GM12878 (cell line): Measurements from ENCODE around the gene PLXNA4. TPM values are rescaled to one million over a fixed set of nuclear protein-coding genes. Genes with fewer than 3 reads are reported as not detected.

ENCODE experiments used
- ATAC-seq: fragments of 200-7000 bp; cut with Tn5 transposase; 3 replicates; pipeline ENCODE4 v1.9.1; 2020; ENCODE audit warnings: mild to moderate bottlenecking, moderate library complexity
- BruUV-seq: library from RNA; stranded (reverse); fragments of 400-500 nt; replicated peaks from 2 replicates; lab custom pipeline; 2021; lab: Mats Ljungman, UMichigan
- CTCF ChIA-PET: fragments of 300-600 bp; sonication (Branson Sonifier 250); formaldehyde crosslinking; extraction: SDS; loops from one replicate; lab custom pipeline; 2021; ENCODE audit warnings: inconsistent platforms; lab: Yijun Ruan, JAX
- POLR2A ChIA-PET: fragments of 350-600 bp; formaldehyde crosslinking; extraction: SDS; loops from one replicate; lab custom pipeline; 2021; ENCODE audit warnings: inconsistent platforms; lab: Charles Lee
- RAD21 ChIA-PET: fragments of 300-600 bp; sonication (Branson Sonifier 250); formaldehyde crosslinking; loops from one replicate; lab custom pipeline; 2023; ENCODE audit warnings: antibody characterized with exemption; ENCODE audit not compliant: unreplicated experiment; lab: Charles Lee
- SMC1A ChIA-PET: fragments of 300-600 bp; sonication (Branson Sonifier 250); formaldehyde crosslinking; loops from one replicate; lab custom pipeline; 2023; ENCODE audit not compliant: unreplicated experiment, uncharacterized antibody; lab: Charles Lee
- DNase-seq: peaks from one replicate; pipeline ENCODE4 v3.0.0-alpha.2; 2011; ENCODE audit warnings: low read depth, low spot score
- FAIRE-seq: peaks from 3 replicates; lab custom pipeline; 2011; peaks lifted over from hg19 to GRCh38; lab: Jason Lieb, UNC
- H2AFZ ChIP-seq: 2 replicates; pipeline ENCODE4 v1.6.0; 2011; ENCODE audit warnings: low read depth, low read length, control low read depth; ENCODE audit not compliant: control insufficient read depth
- H3K27ac ChIP-seq: 2 replicates; pipeline ENCODE4 v1.5.1; 2011; ENCODE audit warnings: control low read depth; ENCODE audit not compliant: control insufficient read depth, insufficient read depth
- H3K27me3 ChIP-seq, 2 experiments: replicated peaks in 1 of 2; 2 replicates each; pipeline versions ENCODE4 v1.6.0 to v1.6.1; 2011; ENCODE audit warnings: low read length in 1 of 2; ENCODE audit not compliant: control insufficient read depth in 2 of 2, insufficient read depth in 2 of 2
- H3K36me3 ChIP-seq, 2 experiments: 2 replicates each; pipeline ENCODE4 v1.5.1; 2011; ENCODE audit warnings: low read length in 1 of 2; ENCODE audit not compliant: control insufficient read depth in 2 of 2, insufficient read depth in 2 of 2
- H3K4me1 ChIP-seq: 2 replicates; pipeline ENCODE4 v1.6.1; 2011; ENCODE audit warnings: mild to moderate bottlenecking, low read length, moderate library complexity, mixed read lengths; ENCODE audit not compliant: control insufficient read depth, insufficient read depth
- H3K4me2 ChIP-seq: 2 replicates; pipeline ENCODE4 v1.6.0; 2011; ENCODE audit warnings: control low read depth; ENCODE audit not compliant: control insufficient read depth, insufficient read depth
- H3K4me3 ChIP-seq: fragments of 200-600 bp; sonication (generic); 2 replicates; pipeline ENCODE4 v1.5.1; 2016
- H3K79me2 ChIP-seq: 2 replicates; pipeline ENCODE4 v1.6.0; 2011; ENCODE audit warnings: low read length; ENCODE audit not compliant: control insufficient read depth, insufficient read depth
- H3K9ac ChIP-seq: 2 replicates; pipeline ENCODE4 v1.8.0; 2011; ENCODE audit warnings: low read length, control low read depth, mixed read lengths; ENCODE audit not compliant: control insufficient read depth, insufficient read depth
- H3K9me3 ChIP-seq: replicated peaks from 3 replicates; pipeline ENCODE4 v1.5.1; 2011; ENCODE audit warnings: mild to moderate bottlenecking, low read length; ENCODE audit not compliant: control insufficient read depth, insufficient read depth
- H4K20me1 ChIP-seq: 2 replicates; pipeline ENCODE4 v1.6.0; 2011; ENCODE audit not compliant: control insufficient read depth, insufficient read depth
- EGR1 ChIP-seq, 2 experiments: IDR thresholded peaks; 1 replicate in 1 of 2; 2 replicates in 1 of 2; pipeline ENCODE4 v1.6.1; 2011 to 2012; ENCODE audit warnings: low read depth in 2 of 2, low read length in 2 of 2, borderline replicate concordance in 1 of 2, mild to moderate bottlenecking in 1 of 2, moderate library complexity in 1 of 2
- IKZF2 ChIP-seq, 2 experiments: fragments of 450-650 bp; IDR thresholded peaks; 2 replicates each; pipeline ENCODE4 v1.6.1; 2017; ENCODE audit warnings: mild to moderate bottlenecking in 2 of 2, moderate library complexity in 2 of 2
- KDM1A ChIP-seq: fragments of 200-600 bp; sonication (generic); IDR thresholded peaks from 2 replicates; pipeline ENCODE4 v1.6.1; 2016; ENCODE audit warnings: borderline replicate concordance
- KLF5 ChIP-seq: fragments of 450-650 bp; IDR thresholded peaks from 2 replicates; pipeline ENCODE4 v1.6.1; 2014; ENCODE audit warnings: mild to moderate bottlenecking; ENCODE audit not compliant: partially characterized antibody
- NR2F1 ChIP-seq: fragments of 450-650 bp; conservative IDR thresholded peaks from 2 replicates; pipeline ENCODE4 v1.6.1; 2017; ENCODE audit warnings: mild to moderate bottlenecking
- NRF1 ChIP-seq: conservative IDR thresholded peaks from 2 replicates; pipeline ENCODE4 v1.6.1; 2011; ENCODE audit warnings: mild to moderate bottlenecking, low read depth, low read length, improper control_type of control experiment
- RUNX3 ChIP-seq: IDR thresholded peaks from 2 replicates; pipeline ENCODE4 v1.6.1; 2012; ENCODE audit warnings: low read length, inconsistent platforms
- STAT1 ChIP-seq: fragments of 450-650 bp; conservative IDR thresholded peaks from 2 replicates; pipeline ENCODE4 v1.6.1; 2014; ENCODE audit warnings: antibody characterized with exemption, mild to moderate bottlenecking
- ZBTB4 ChIP-seq: fragments of 450-650 bp; formaldehyde crosslinking; IDR thresholded peaks from 2 replicates; pipeline ENCODE4 v1.4.0; 2022; ENCODE audit warnings: mild to moderate bottlenecking, moderate library complexity
- ZSCAN29 ChIP-seq: fragments of 450-650 bp; IDR thresholded peaks from 2 replicates; pipeline ENCODE4 v1.6.1; 2017; ENCODE audit warnings: mild to moderate bottlenecking, moderate library complexity
- ZZZ3 ChIP-seq: IDR thresholded peaks from 2 replicates; pipeline ENCODE4 v1.6.1; 2011; ENCODE audit warnings: low read depth; ENCODE audit not compliant: control insufficient read depth, insufficient read length
- WGBS: methylation state at CpG from one replicate; pipeline ENCODE4 v1.1.6; 2016; ENCODE audit warnings: low lambda C conversion rate; ENCODE audit not compliant: insufficient replicate concordance, insufficient coverage; ENCODE audit errors: missing lambda C conversion rate; 5-methylcytosine and 5-hydroxymethylcytosine counted together
- in situ Hi-C: fragments of 300-500 bp; cut with MboI; formaldehyde crosslinking; loops from 9 replicates; pipeline ENCODE4 v1.14.3; 2018; ENCODE audit warnings: mixed read lengths
- intact Hi-C: fragments of 100-400 bp; cut with micrococcal nuclease; formaldehyde crosslinking; loops from one replicate; pipeline ENCODE4 v1.14.2; 2022; ENCODE audit not compliant: unreplicated experiment
- polyA plus RNA-seq, 11 experiments: library from polyadenylated mRNA; depleted of rRNA in 4 of 11; unstranded in 6 of 11; stranded (reverse) in 5 of 11; fragments of >200 nt; fragmentation: Nextera tagmentation in 4 of 11; fragmentation: Illumina TruSeq in 1 of 11; extraction: Ambion mirVana in 4 of 11; extraction: Trizol in 1 of 11; gene quantifications; 1 replicate in 1 of 11; 2 replicates in 10 of 11; pipeline versions ENCODE4 v1.2.1 to v1.2.3, GENCODE V29; 2011 to 2016; ENCODE audit warnings: inconsistent platforms in 2 of 11, missing spikeins in 2 of 11, low read depth in 1 of 11
- total RNA-seq, 4 experiments: library from RNA; depleted of rRNA in 3 of 4; stranded (reverse); fragments of >200 nt in 3 of 4; fragmentation: Illumina TruSeq in 1 of 4; extraction: Trizol in 1 of 4; gene quantifications; 2 replicates each; pipeline versions ENCODE4 v1.2.1 to v1.2.3, GENCODE V29; 2013 to 2021
- TF ChIP-seq, protein P1 (sequence below), 3 experiments: IDR thresholded peaks in 2 of 3; conservative IDR thresholded peaks in 1 of 3; 2 replicates each; pipeline ENCODE4 v1.5.1; 2011; ENCODE audit warnings: low read depth in 3 of 3, low read length in 3 of 3, mild to moderate bottlenecking in 3 of 3, control low read depth in 2 of 3, moderate library complexity in 2 of 3, inconsistent platforms in 1 of 3, mixed read lengths in 1 of 3; ENCODE audit not compliant: control insufficient read depth in 2 of 3, insufficient read depth in 1 of 3; ENCODE audit errors: extremely low read depth in 1 of 3
- TF ChIP-seq, protein P2 (sequence below): fragments of 150-350 bp; IDR thresholded peaks from 2 replicates; pipeline ENCODE4 v1.6.1; 2016; ENCODE audit warnings: low read depth, low read length

PLXNA4 gene
- total and polyA plus RNA-seq, 10 of the 15 experiments (the other 5 are each of a cell fraction or from before 2014, with no cell fraction given): 0.03 TPM; not detected in 9

DNA sequence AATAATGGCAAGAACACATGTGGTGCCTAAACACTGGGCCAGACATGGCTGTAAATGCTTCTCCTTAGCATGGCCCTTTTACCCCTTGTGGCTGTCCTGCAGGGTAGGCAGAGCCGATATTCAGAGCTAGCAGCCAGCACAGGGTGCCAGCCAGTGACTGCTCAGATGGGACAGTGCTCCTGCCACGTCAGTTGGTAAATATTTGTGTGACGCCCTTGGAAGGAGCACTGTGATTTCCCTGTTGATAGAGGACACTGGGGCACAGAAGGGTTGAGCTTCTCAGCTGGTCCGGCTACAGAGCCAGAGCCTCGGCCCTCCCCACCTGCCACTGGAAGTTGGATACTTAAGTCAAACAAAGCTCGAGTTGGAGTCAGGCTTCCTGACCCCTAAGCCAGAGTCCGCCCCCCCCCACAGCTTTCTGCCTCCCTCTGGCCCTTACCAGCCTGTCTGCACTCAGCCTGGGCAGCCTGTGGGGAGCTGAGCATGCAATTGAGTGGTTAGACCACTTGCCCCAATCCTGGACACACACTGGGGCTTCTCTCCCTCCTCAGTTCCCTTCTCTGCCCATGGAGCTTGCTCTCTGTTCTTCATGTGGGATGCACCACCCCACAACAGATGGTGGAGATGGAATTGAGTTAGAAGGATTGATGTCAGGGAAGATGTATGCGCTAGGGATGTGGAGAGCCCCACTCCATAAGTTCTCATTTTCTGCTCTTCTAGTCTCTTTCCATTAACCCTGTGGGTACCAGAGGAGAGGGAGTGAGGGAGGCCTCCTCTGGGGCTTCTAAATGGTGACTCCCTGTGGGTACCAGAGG, 350.8 kb downstream of the PLXNA4 start:
- 19% methylated on average over 8 of the region's 8 CpGs for WGBS
- Histone ChIP-seq H3K79me2 (no peaks in the 10 kb centered on the region), H3K4me2 (no peak overlapping the region), H3K9ac (no peak overlapping the region), H3K27ac (no peak overlapping the region), H2AFZ (no peak overlapping the region), H3K36me3 (no peaks in the 10 kb centered on the region), H3K27me3 (no peaks in the 10 kb centered on the region), H3K4me1 (no peaks in the 10 kb centered on the region)
- FAIRE-seq (no peak), ATAC-seq (no peak)
- in situ Hi-C loops: no loop called here
- intact Hi-C loops: no loop called here
- ChIA-PET POLR2A (interaction anchor here (0.7 kb wide), 1 partner anchor 1885 kb away, joined by 3 read pairs; no protein-coding TSS in a partner anchor), CTCF (no interaction called here)
- BruUV-seq: no TSS peak
- TF ChIP-seq RUNX3: no peak
- no peak for TF ChIP-seq ZZZ3
- no peak for TF ChIP-seq STAT1
- TF ChIP-seq KDM1A: no peak
- no peak for TF ChIP-seq EGR1 (IDR thresholded peaks at IDR 0.05; ENCODE audit: borderline replicate concordance in 1 of 2, low read depth in 2 of 2, low read length in 2 of 2)
- TF ChIP-seq, protein P1, sequence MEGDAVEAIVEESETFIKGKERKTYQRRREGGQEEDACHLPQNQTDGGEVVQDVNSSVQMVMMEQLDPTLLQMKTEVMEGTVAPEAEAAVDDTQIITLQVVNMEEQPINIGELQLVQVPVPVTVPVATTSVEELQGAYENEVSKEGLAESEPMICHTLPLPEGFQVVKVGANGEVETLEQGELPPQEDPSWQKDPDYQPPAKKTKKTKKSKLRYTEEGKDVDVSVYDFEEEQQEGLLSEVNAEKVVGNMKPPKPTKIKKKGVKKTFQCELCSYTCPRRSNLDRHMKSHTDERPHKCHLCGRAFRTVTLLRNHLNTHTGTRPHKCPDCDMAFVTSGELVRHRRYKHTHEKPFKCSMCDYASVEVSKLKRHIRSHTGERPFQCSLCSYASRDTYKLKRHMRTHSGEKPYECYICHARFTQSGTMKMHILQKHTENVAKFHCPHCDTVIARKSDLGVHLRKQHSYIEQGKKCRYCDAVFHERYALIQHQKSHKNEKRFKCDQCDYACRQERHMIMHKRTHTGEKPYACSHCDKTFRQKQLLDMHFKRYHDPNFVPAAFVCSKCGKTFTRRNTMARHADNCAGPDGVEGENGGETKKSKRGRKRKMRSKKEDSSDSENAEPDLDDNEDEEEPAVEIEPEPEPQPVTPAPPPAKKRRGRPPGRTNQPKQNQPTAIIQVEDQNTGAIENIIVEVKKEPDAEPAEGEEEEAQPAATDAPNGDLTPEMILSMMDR (IDR thresholded peaks at IDR 0.05 in 2 of 3, conservative IDR thresholded peaks at IDR 0.05 in 1 of 3; ENCODE audit: control insufficient read depth in 2 of 3, extremely low read depth in 1 of 3, insufficient read depth in 1 of 3, low read depth in 3 of 3, low read length in 3 of 3): no peak
- no peak for TF ChIP-seq NRF1
- TF ChIP-seq, protein P2, sequence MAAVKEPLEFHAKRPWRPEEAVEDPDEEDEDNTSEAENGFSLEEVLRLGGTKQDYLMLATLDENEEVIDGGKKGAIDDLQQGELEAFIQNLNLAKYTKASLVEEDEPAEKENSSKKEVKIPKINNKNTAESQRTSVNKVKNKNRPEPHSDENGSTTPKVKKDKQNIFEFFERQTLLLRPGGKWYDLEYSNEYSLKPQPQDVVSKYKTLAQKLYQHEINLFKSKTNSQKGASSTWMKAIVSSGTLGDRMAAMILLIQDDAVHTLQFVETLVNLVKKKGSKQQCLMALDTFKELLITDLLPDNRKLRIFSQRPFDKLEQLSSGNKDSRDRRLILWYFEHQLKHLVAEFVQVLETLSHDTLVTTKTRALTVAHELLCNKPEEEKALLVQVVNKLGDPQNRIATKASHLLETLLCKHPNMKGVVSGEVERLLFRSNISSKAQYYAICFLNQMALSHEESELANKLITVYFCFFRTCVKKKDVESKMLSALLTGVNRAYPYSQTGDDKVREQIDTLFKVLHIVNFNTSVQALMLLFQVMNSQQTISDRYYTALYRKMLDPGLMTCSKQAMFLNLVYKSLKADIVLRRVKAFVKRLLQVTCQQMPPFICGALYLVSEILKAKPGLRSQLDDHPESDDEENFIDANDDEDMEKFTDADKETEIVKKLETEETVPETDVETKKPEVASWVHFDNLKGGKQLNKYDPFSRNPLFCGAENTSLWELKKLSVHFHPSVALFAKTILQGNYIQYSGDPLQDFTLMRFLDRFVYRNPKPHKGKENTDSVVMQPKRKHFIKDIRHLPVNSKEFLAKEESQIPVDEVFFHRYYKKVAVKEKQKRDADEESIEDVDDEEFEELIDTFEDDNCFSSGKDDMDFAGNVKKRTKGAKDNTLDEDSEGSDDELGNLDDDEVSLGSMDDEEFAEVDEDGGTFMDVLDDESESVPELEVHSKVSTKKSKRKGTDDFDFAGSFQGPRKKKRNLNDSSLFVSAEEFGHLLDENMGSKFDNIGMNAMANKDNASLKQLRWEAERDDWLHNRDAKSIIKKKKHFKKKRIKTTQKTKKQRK: no peak
- no peak for TF ChIP-seq KLF5
- no peak for TF ChIP-seq NR2F1
- TF ChIP-seq ZBTB4: no peak
- TF ChIP-seq ZSCAN29: no peak
- no peak for TF ChIP-seq IKZF2 (IDR thresholded peaks at IDR 0.05)
- TF ChIP-seq, all 136 proteins: peak for 0
- Histone ChIP-seq H4K20me1 (no peaks in the 10 kb centered on the region; the same call in 1 of the 2 replicates), H3K4me3 (no peak overlapping the region), H3K9me3 (no peaks in the 10 kb centered on the region)
- ChIA-PET SMC1A (no interaction called here), RAD21 (no interaction called here)
- DNase-seq: no peak
